Measurements from ENCODE around the gene RCOR1.
"Not testable (repeated sequence)": the region's sequence is repeated elsewhere in the genome, so short reads cannot be mapped to it uniquely, and the experiment has no call there.

Gene RCOR1

DNA sequence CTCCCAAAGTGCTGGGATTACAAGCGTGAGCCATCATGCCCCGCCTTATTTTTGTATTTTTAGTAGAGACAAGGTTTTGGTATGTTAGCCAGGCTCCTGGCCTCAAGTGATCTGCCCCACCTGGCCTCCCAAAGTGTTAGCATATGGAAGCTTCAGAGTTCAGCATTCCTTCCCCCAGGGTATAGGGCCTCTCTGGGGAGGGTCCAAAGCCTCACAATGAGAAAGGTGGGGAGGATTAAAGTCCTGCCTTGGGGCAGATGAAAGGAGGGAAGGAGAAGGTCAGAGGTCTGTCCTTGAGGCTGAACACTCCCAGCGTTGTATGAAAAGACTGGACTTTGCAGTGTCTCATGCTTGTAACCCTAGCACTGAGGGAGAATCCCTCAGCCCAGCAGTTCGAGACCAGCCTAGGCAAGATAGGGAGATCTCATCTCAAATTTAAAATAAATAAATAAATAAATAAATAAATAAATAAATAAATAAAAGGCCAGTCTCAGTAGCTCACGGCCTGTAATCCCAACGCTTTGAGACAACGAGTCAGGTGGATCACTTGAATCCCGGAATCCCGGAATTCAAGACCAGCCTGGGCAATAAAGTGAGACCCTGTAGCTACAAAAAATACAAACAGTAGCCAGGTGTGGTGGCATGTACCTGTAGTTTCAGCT is 22.0 kb upstream of the RCOR1 start:
- Histone ChIP-seq H3K4me3 (ENCODE audit: low read depth, low read length, poor library complexity, severe bottlenecking) (no peak overlapping the region), H3K27ac (ENCODE audit: low read depth, low read length, poor library complexity, severe bottlenecking) (no peak overlapping the region), H4K20me1 (ENCODE audit: insufficient read depth, low read length) (no peaks in the 10 kb centered on the region), H3K4me2 (ENCODE audit: low read length) (no peak overlapping the region), H2AFZ (ENCODE audit: low read length) (no peak overlapping the region), H3K36me3 (ENCODE audit: insufficient read depth, low read length) (no peaks in the 10 kb centered on the region), H3K4me1 (ENCODE audit: insufficient read depth, low read length, severe bottlenecking) (peaks cover 43% of the 10 kb centered on the region), H3K9ac (ENCODE audit: low read length) (no peak overlapping the region), H3K79me2 (ENCODE audit: insufficient read depth, low read length) (no peaks in the 10 kb centered on the region), H3K9me2 (ENCODE audit: low read depth, low read length) (no peaks in the 10 kb centered on the region), H3K27me3 (ENCODE audit: insufficient read depth, low read length) (no peaks in the 10 kb centered on the region), H3F3A (ENCODE audit: insufficient read depth, low read length) (no peaks in the 10 kb centered on the region), H3K9me3 (ENCODE audit: low read length) (no peaks in the 10 kb centered on the region)
- no peak for TF ChIP-seq EZH2 (IDR thresholded peaks at IDR 0.05; ENCODE audit: borderline replicate concordance, low read length)
- TF ChIP-seq, protein P1, sequence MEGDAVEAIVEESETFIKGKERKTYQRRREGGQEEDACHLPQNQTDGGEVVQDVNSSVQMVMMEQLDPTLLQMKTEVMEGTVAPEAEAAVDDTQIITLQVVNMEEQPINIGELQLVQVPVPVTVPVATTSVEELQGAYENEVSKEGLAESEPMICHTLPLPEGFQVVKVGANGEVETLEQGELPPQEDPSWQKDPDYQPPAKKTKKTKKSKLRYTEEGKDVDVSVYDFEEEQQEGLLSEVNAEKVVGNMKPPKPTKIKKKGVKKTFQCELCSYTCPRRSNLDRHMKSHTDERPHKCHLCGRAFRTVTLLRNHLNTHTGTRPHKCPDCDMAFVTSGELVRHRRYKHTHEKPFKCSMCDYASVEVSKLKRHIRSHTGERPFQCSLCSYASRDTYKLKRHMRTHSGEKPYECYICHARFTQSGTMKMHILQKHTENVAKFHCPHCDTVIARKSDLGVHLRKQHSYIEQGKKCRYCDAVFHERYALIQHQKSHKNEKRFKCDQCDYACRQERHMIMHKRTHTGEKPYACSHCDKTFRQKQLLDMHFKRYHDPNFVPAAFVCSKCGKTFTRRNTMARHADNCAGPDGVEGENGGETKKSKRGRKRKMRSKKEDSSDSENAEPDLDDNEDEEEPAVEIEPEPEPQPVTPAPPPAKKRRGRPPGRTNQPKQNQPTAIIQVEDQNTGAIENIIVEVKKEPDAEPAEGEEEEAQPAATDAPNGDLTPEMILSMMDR (IDR thresholded peaks at IDR 0.05; ENCODE audit: low read length): no peak

DNA sequence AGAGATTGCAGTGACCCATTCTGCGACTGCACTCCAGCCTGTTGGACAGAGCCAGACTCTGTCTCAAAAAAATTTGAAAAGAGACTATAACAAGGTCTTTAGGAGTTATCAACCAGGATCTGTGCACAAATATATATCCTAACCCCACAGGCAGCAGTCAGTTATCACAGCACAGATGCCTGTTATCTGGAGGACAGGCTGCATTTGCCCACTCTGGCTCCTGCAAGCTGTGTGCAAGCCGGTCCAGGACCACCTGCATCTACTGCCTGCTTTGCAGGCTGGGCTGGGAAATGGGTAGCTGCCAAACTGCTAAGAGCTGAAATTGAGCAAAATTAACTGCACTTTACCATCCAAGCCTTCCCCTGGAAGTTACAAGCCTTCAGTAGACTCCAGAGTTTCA is 21.4 kb upstream of the RCOR1 start:
- Histone ChIP-seq H3K4me1 (ENCODE audit: insufficient read depth, low read length, severe bottlenecking) (peaks cover 37% of the 10 kb centered on the region), H3K27ac (ENCODE audit: low read depth, low read length, poor library complexity, severe bottlenecking) (no peak overlapping the region), H2AFZ (ENCODE audit: low read length) (no peak overlapping the region)

DNA sequence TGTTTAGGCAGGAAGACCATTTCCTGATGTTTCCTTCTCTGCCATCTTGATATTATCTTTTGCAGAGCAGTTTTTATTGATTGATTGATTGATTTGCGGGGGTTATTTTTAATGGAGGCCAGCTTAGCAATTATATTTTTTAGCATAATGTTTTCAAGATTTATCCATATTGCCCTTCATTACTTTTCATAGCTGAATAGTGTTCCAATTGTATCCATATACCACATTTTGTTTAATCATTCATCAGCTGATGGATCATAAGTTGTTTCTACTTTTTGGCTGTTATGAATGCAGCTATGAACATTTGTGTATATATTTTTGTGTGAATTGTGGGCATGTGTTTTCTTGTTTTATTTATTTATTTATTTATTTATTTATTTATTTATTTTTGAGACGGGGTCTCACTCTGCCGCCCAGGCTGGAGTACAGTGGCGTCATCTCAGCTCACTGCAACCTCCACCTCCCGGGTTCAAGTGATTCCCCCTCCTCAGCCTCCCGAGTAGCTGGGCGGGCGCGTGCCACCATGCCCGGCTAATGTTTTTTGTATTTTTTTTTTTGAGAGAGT is 20.9 kb upstream of the RCOR1 start:
- Histone ChIP-seq H3K9ac (ENCODE audit: low read length) (no peak overlapping the region), H3K4me3 (ENCODE audit: low read depth, low read length, poor library complexity, severe bottlenecking) (no peak overlapping the region), H3K27me3 (ENCODE audit: insufficient read depth, low read length) (no peaks in the 10 kb centered on the region), H3K79me2 (ENCODE audit: insufficient read depth, low read length) (no peaks in the 10 kb centered on the region), H3K4me1 (ENCODE audit: insufficient read depth, low read length, severe bottlenecking) (peaks cover 32% of the 10 kb centered on the region), H4K20me1 (ENCODE audit: insufficient read depth, low read length) (no peaks in the 10 kb centered on the region), H3F3A (ENCODE audit: insufficient read depth, low read length) (no peaks in the 10 kb centered on the region), H3K36me3 (ENCODE audit: insufficient read depth, low read length) (no peaks in the 10 kb centered on the region), H3K4me2 (ENCODE audit: low read length) (no peak overlapping the region), H2AFZ (ENCODE audit: low read length) (no peak overlapping the region), H3K9me3 (ENCODE audit: low read length) (no peaks in the 10 kb centered on the region), H3K9me2 (ENCODE audit: low read depth, low read length) (no peaks in the 10 kb centered on the region), H3K27ac (ENCODE audit: low read depth, low read length, poor library complexity, severe bottlenecking) (no peak overlapping the region)
- no peak for TF ChIP-seq EZH2 (IDR thresholded peaks at IDR 0.05; ENCODE audit: borderline replicate concordance, low read length)
- TF ChIP-seq, protein P1 (IDR thresholded peaks at IDR 0.05; ENCODE audit: low read length): no peak

More for the DNA sequence above, 21.4 kb upstream of the RCOR1 start:
- Histone ChIP-seq H4K20me1 (ENCODE audit: insufficient read depth, low read length) (no peaks in the 10 kb centered on the region), H3K9ac (ENCODE audit: low read length) (no peak overlapping the region), H3K36me3 (ENCODE audit: insufficient read depth, low read length) (no peaks in the 10 kb centered on the region), H3K4me2 (ENCODE audit: low read length) (no peak overlapping the region), H3K9me2 (ENCODE audit: low read depth, low read length) (no peaks in the 10 kb centered on the region), H3K4me3 (ENCODE audit: low read depth, low read length, poor library complexity, severe bottlenecking) (no peak overlapping the region), H3F3A (ENCODE audit: insufficient read depth, low read length) (no peaks in the 10 kb centered on the region), H3K27me3 (ENCODE audit: insufficient read depth, low read length) (no peaks in the 10 kb centered on the region), H3K79me2 (ENCODE audit: insufficient read depth, low read length) (no peaks in the 10 kb centered on the region), H3K9me3 (ENCODE audit: low read length) (no peaks in the 10 kb centered on the region)
- TF ChIP-seq, protein P1 (IDR thresholded peaks at IDR 0.05; ENCODE audit: low read length): no peak
- no peak for TF ChIP-seq EZH2 (IDR thresholded peaks at IDR 0.05; ENCODE audit: borderline replicate concordance, low read length)

DNA sequence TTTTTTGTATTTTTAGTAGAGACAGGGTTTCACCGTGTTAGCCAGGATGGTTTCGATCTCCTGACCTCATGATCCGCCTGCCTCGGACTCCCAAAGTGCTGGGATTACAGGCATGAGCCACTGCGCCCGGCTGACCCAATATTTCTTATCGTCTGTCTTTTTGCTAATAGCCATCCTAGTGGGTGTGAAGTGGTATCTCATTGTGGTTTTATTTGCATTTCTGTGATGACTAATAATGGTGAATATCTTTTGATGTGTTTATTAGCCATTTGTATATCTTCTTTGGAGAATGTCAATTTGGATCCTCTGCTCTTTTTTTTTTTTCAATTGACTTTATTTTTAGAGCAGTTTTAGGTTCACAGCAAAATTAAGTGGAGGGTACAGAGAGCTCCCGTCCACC is 19.3 kb upstream of the RCOR1 start:
- Histone ChIP-seq H3K4me1 (ENCODE audit: insufficient read depth, low read length, severe bottlenecking) (peaks cover 24% of the 10 kb centered on the region), H3K27ac (ENCODE audit: low read depth, low read length, poor library complexity, severe bottlenecking) (peak overlapping the region; percentile 80), H3K9ac (ENCODE audit: low read length) (peak overlapping the region; percentile 30; the same call in 1 of the 2 replicates), H3K4me3 (ENCODE audit: low read depth, low read length, poor library complexity, severe bottlenecking) (peak overlapping the region; percentile 36), H3K4me2 (ENCODE audit: low read length) (peak overlapping the region; percentile 72)
- H3K36me3 ChIP-seq (ENCODE audit: insufficient read depth, low read length); H3K27me3 ChIP-seq (ENCODE audit: insufficient read depth, low read length); H3K79me2 ChIP-seq (ENCODE audit: insufficient read depth, low read length); H3K9me2 ChIP-seq (ENCODE audit: low read depth, low read length); H3K9me3 ChIP-seq (ENCODE audit: low read length); H4K20me1 ChIP-seq (ENCODE audit: insufficient read depth, low read length); H3F3A ChIP-seq (ENCODE audit: insufficient read depth, low read length); H2AFZ ChIP-seq (ENCODE audit: low read length): not testable (repeated sequence)

All from OCI-LY1 (cell line).